NCI-H2196 (cell line): ENCODE results near the gene LHX5.

ENCODE experiments used
- DNase-seq: peaks from one replicate; lab custom pipeline; 2025; ENCODE audit not compliant: unreplicated experiment; lab: John Stamatoyannopoulos, UW

The LHX5 gene

DNA sequence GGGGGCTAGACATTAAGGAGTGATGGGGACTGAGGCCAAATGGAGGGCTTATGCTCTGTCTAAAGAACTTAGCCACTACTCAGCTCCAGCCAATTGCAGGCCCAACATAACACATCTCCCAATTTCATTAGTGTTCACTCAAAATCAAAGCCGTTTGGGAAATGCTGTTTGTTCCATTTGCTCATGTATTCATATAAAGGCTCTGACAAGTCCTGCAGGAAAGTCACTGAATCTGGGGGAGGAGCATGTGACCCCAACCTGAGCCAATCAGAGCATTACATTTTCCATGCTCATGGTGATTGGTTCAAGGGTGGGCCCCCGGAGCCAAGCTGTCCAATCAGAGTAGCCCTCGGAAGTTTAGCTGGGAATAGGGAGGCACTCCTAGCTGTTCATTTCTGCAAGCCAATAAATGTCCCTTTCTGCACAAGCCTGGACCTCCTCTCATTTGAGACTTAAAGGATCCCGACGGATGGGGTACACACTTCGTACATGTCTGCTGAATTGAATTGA lies 28.6 kb downstream of the LHX5 start:
- no peak for DNase-seq

DNA sequence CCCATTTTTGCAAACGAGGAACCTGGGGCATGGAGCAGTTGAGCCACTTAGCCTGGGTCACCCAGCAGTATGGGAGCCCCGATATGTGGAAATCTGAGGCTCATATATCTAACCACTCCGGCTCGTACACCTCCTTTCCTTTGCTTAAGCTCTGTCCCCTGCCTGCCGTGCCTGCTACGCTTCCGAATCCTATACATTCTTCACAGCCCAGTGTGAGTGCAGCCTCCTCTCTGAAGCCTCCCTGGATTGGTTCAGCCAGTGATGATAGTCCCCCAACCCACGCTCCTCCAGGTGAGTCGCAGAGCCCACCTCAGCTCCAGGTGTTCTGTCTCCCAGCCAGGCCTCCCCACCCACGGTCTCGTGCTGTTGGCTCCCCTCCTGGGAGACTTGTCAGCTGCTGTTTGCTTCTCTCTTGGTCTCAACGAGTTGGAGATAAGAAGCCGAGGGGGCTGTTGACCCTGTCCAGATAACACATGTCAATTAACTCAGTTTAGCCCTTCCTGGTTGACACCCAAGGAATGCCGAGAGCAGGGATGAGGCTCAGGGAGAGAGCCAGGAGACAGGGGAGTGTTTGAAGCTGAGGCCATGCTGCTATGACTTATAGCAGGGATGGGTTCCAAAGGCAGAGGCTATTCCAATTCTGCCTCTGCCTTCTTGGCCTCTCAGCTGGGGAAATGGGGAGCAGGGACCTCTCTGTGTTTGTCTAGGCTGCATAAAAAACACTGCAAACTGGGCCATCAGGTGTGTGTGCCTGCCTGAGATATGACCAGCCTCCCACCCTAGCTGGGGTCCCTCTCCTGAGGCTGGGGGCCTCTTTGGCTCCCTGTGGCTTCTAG lies 30.5 kb downstream of the LHX5 start:
- no peak for DNase-seq

DNA sequence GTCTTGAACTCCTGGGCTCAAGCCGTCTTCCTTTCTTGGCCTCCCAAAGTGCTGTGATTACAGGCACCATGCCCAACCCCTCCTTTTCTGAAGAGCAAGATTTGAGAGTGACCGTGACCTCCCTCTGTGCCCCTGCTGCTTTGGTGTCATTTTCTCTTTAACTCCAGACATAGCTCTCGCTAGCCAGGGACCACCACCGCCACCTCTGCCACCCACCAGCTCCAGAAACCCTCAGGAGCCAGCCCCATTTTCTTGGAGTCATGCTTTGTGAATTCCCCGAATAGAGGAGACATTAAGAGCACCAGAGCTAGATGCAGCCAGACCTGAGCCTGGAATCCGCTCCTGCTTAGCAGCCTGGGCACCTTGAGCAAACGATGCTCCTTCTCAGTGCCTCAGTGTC lies 31.3 kb downstream of the LHX5 start:
- DNase-seq = no peak

DNA sequence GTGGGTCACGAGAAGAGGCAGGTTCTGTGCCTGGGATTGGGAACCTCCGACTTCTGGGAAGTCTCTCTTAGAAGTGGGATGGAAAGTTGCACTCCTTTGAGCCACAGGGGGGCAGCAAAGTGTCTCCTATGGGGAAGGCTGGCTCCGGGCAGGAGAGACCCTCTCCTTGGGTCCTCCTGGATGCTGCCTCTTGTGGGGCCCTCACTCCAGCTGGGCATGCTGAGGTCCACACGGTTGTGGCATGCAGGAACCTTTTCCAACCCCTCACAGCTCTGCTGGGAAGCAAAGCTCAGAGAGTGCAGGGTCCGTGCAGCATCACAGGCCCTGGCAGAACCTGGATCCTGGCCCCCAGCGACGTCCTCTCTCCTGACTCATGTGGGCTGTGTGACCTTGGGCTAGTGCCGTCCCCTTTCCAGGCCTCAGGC lies 32.1 kb downstream of the LHX5 start:
- peak; percentile 65 for DNase-seq

DNA sequence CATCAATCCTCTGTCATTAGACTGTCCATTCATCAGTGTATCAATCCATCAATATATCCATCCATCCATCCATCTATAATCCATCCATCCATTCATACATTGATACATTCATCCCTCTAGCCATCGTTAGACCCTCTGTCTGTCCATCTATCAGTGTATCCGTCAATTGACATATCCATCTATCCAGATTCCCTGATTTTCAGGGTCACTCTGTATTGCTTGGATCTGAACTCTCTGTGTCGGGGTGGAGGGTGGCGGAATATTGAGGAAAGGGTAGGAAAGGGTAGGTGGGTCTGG lies 32.4 kb downstream of the LHX5 start:
- no peak for DNase-seq

DNA sequence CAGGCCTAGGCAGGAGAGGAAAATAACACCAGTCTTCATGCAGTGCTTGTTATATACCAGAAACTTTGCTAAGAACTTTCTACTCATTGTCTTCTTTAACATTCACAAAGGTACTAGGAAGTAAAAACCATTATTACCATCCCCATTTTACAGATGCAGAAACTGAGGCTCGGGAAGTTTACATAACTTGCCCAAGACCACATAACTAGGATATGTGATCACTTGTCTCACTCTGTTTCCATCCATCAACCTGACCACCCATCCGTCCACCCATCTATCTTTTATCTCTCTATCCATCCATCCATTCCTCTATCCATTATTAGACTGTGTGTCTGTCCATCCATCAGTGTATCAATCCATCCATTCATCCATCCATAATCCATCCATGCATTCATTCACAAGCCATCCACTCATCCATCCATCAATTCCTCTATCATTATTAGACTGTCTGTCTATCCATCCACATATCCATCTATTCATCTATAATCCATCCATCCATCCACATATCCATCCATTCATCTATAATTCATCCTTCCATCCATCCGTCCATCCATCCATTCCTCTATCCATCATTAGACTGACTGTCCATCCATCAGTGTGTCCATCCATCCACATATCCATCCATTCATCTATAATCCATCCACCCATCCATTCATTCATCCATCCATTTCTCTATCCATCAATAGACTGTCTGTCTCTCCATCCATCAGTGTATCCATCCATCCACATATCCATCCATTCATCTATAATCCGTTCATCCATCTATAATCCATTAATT lies 33.0 kb downstream of the LHX5 start:
- no peak for DNase-seq

DNA sequence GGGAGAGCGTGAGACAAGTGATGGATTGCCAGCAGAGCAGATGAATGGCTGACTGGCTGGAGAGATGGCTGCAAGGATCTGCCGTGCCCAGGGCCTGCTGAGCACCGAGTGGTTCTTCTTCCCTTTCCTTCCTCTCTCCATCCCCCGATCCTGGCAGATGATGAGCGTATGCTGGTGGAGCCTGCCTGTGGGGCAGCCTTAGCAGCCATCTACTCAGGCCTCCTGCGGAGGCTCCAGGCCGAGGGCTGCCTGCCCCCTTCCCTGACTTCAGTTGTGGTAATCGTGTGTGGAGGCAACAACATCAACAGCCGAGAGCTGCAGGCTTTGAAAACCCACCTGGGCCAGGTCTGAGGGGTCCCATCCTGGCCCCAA lies 34.0 kb downstream of the LHX5 start:
- DNase-seq = no peak

DNA sequence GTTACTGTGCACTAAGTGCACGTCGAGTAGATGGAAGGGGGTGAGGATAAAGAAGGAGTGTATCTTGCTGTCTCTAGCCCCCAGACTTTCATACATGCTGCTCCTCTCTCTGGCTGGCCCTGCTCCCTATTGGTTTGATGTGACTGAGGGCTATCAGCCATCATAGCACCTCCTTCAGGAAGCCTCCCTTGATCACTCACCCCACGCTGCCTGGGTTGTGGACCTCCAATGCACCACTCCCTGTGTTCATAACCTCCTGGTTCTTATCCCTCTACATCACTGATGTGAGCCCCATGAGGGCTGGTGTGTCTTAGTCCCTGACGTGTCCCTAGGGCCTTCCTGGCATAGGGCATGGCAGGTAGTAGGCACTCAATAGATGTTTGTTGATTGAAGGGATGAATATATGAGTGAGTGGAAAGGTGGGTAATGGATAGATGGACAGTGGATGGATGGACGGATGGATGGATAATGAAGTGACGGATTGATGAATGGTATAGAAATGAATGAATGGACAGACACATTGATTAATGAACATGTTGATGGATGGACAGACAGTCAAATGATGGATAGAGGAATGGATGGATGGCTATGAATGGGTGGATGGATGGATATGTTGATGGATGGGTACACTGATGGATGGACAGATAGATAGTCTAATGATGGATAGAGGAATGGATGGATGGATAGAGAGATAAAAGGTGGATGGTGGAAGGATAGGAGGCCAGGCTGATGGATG lies 34.5 kb downstream of the LHX5 start:
- no peak for DNase-seq

DNA sequence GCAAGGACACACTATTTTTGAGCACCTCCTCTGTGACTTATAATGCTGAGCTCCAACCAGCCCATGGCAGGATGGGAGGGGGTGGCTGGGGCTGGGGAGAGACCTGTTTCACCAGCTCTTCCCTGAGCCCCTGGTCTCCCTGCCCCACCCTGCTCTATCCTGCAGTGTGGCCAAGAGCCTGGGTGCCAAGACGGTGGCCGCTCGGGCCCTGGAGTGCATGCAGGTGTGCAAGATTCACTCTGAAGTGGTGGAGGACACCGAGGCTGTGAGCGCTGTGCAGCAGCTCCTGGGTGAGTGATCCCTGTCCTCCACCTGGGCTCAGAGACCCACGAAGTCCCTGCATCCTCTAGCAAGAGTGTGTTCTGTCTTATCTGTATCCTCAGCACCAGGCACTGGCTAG lies 35.1 kb downstream of the LHX5 start:
- no peak for DNase-seq

DNA sequence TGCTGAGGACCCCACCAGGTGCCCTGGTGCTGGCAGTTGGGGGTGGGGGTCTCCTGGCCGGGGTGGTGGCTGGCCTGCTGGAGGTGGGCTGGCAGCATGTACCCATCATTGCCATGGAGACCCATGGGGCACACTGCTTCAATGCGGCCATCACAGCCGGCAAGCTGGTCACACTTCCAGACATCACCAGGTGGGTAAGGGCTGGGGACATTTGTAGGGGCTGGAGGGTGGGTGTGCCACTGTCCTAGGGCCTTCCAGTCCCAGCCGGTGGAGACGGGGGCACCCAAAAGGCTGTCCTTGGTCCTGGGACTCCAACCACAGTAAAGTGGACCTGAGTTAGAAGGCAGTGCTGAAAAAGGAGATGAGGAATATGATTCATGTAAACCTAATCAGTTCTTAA lies 36.3 kb downstream of the LHX5 start:
- DNase-seq = no peak

DNA sequence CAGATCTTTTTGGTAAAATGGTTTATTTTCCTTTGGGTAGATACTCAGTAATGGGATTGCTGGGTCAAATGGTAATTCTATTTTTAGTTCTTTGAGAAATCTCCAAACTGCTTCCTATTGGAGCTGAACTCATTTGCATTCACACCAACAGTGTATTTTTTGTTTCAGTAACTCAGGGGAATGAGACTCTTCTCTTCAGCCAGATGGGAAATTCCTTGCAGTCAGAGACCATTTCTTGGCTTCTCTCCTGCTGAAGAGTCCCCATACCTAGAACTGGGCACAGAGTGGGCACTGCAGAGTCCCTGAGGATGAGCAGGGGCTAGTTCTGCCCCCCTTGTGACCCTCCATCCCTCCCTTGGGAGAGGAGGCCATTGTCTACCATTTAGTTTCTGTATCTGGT lies 38.7 kb downstream of the LHX5 start:
- DNase-seq = no peak

DNA sequence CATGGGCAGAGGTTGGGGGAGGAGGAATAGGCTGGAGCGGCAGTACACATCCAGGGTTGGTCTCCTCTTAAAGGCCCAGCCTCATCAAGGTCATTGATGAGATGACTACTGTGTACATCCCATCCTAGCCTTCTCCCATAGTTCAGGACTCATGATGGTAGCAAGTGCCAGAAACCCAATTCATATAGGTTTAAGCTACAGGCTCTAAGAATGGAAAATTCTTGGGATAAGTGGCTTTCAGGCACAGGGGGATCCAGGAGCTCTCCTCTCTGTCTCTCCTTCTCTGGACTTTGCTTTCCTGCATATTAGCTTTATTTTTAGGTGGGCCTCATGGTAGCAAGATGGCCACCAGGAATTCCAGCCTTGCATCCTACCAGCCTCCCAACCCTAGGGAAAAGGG lies 43.2 kb downstream of the LHX5 start:
- no peak for DNase-seq

DNA sequence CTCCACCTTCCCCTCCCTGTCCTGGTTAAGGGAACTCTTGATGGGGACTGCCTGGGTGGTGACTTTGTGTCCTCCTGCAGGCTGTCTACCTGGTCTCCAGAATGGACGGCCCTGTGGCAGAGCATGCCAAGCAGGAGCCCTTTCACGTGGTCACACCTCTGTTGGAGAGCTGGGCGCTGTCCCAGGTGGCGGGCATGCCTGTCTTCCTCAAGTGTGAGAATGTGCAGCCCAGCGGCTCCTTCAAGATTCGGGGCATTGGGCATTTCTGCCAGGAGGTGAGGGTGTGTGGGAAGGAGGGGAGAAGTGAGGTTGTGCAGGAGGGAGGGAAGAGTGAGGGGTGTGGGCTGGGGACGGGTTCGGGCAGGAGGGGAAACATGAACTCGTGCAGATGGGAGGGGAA lies 43.8 kb downstream of the LHX5 start:
- no peak for DNase-seq

DNA sequence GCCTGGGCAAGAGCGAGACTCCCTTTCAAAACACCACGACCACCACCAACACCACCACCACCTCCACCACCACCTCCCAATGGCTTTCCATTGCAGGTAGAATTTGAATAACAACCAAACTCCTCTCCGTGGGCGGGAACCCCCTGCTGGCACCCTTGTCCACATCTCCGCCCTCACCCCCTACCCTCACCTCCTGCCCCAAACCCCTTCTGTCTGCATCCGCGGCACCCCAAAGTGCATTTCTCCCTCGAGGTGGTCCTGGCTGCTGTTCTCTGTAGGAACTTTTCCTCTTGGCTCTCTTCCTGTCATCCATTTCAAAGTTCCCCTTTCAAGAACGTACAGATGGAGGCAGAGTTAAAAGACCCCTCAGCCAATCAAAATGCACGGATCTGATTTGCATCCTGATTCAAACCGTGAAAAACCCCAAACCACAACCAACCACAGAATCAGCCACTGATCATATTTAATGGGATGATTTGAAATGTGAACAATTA lies 45.7 kb downstream of the LHX5 start:
- no peak for DNase-seq

DNA sequence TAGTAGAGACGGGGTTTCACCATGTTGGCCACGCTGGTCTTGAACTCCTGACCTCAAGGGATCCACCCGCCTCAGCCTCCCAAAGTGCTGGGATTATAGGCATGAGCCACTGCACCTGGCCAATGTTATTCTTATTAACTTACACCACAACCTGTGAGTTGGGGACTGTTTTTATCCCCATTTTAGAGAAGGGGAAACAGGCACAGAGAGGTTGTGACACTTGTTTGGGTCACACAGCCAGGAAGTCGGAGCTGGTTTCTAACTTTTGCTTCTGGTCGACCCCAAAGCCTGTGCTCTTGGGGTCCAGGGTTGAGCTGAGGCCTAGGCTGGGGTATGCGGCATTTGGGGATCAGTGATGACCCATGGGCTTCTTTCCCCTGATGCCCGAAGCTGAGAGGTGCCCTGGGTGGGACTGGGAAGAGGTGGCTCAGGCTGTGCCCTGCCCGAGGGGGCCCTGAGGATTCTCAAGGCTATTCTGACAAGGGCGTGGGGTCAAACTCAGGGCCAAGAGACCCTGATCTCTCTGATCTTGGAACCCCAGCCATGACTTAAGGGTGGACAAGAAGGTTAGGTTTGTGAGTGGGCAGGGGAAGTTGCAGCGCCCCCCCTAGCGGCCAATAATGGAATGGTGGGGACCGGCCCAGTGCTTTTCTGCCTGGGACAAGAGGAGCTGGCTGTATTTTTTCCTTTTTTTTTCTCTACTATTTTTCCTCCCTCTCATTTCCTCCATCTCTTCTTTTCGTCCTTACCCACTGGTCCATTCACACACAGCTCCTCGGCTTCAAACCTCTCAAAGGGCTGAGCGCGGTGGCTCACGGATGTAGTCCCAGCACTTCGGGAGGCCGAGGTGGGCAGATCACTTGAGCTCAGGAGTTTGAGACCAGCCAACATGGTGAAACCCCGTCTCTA lies 46.5 kb downstream of the LHX5 start:
- DNase-seq = peak; percentile 6

DNA sequence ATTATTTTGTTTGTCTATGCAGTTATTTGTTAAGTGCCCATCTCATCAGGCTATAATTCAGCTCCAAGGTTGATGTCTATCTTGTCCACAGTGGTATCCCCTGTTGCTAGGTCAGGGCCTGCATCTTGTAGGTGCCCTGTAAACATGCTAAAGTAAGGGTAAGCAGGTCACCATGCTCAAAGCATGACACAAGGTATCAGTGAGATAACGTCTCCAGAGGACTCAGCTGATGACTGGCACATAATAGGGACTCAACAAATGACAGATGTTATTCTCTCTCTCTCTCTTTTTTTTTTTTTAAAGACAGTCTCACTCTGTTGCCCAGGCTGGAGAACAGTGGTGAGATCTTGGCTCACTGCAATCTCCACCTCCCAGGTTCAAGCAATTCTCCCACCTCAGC lies 47.2 kb downstream of the LHX5 start:
- DNase-seq = no peak

DNA sequence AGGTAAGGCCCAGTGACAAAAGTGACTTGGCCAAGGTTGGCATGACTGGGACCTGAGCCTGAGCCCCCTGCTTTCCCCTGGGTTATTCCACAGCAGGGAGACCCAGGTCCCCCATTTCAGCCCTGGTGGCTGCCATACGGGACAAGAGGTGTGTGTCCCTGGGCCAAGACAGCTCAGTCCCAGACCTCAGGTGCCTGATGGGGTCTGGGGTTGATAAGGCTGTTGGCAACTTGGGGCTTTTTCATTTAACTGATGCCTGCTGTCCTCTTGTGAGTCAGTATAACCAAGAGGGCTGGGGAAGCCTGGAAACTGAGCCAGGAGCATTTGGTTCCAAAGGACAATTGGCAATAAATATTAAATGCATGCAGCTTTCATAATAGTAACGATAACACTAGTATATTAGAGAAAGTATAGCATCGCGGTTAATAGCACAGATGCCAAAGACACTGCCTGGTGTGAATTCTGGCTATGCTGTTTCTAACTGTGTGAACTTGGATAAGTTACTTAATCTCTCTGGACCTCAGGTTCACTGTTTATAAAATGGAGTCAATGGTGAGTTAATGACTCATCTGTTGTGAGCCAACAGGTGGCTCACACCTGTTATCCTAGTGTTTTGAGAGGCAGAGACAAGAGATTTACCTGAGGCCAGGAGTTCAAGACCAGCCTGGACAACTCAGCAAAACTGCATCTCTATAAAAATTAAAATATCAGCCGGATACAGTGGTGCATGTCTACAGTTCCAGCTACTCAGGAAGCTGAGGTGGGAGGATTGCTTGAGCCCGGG lies 48.6 kb downstream of the LHX5 start:
- DNase-seq = no peak

DNA sequence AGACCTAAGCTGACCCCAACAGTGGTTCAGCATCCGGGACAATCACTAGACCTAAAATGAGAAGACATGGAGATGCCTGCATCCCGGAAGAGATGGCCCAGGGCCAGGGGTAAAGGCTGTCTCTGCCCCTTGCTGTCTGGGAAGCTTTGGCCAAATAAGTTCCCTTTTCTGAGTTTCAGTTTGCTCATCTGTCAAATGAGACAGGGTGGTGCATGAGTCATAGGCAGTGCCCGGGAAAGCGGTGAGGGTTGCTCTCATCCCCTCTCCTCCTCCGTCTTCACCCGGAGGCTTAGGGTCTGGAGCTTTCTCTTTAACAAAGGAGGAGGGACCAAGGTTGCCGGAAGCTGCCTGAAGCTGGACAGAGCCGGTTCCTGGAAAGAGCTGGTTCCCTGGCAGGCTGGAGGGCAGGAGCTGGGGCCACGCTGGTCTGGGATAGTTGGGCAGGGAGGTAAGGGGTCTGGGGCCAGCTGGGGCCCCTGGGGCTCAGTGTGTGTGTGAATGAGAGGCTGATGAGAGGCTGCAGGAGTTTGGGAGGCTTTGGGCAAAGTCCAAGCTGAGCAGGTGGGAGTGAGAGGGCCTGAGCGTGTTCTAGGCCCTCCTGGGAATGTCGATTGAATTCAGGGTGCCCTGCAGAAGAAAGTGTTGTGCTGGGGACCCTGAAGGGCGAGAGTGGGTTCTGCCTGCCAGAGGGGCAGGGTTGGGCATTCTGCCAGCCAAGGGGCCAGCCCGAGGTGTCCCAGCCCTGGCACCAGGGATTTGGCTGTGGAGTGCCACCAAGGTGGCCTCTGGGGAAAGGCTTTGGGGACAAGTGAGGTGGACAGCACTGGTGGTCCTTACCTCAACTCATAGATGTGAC lies 49.4 kb downstream of the LHX5 start, which contains the start of gene SDSL:
Gene SDSL, plus strand, starts transcription at position 351 of the 856 bp plus-strand sequence. CDS start 5,603 bp downstream, outside the sequence.
- DNase-seq = peak; percentile 75
